Gastroesophageal sphincter (tissue), 4 donors: ENCODE results near the gene ABL1. TPM values are rescaled to one million over a fixed set of nuclear protein-coding genes. Genes with fewer than 3 reads are reported as not detected.

ENCODE experiments used
- ATAC-seq: fragments of 150-250 bp; one replicate; pipeline ENCODE4 v1.9.1; 2016; ENCODE audit warnings: mild to moderate bottlenecking, moderate library complexity
- H3K27ac ChIP-seq, 4 donors: fragments of 200-600 bp; sonication (generic) in 3 of 4; 1 replicate in 3 of 4; 2 replicates in 1 of 4; pipeline ENCODE4 v1.5.1; 2016 to 2019
- H3K27me3 ChIP-seq: fragments of 200-600 bp; sonication (generic); one replicate; pipeline ENCODE4 v1.5.1; 2019
- H3K36me3 ChIP-seq, 2 donors: fragments of 200-600 bp; sonication (generic); one replicate each; pipeline ENCODE4 v1.5.1; 2019; ENCODE audit warnings: control low read depth in 1 of 2
- H3K4me1 ChIP-seq, 3 donors: fragments of 200-600 bp; sonication (generic); 1 replicate in 2 of 3; 2 replicates in 1 of 3; pipeline ENCODE4 v1.5.1; 2016 to 2019; ENCODE audit warnings: control low read depth in 2 of 3
- H3K4me3 ChIP-seq, 2 donors: fragments of 200-600 bp; sonication (generic); one replicate each; pipeline ENCODE4 v1.5.1; 2019; ENCODE audit warnings: mild to moderate bottlenecking in 1 of 2, moderate library complexity in 1 of 2
- H3K9me3 ChIP-seq, 3 donors: fragments of 200-600 bp; sonication (generic); one replicate each; pipeline ENCODE4 v1.5.1; 2017 to 2019; ENCODE audit warnings: control low read depth in 2 of 3
- CTCF ChIP-seq, 4 experiments: fragments of 200-600 bp in 2 of 4; fragments of 450-650 bp in 2 of 4; sonication (generic) in 1 of 4; IDR thresholded peaks; one replicate each; pipeline ENCODE4 v1.5.1; 2017 to 2019; ENCODE audit warnings: antibody characterized with exemption in 4 of 4, mild to moderate bottlenecking in 2 of 4, moderate library complexity in 2 of 4
- EP300 ChIP-seq: sonication (generic); formaldehyde crosslinking; IDR thresholded peaks from one replicate; pipeline ENCODE4 v1.6.1; 2017; ENCODE audit warnings: antibody characterized with exemption, mild to moderate bottlenecking
- POLR2A ChIP-seq, 2 donors: fragments of 450-650 bp; IDR thresholded peaks; one replicate each; pipeline ENCODE4 v1.6.1; 2017; ENCODE audit warnings: antibody characterized with exemption in 2 of 2, mild to moderate bottlenecking in 2 of 2, moderate library complexity in 1 of 2
- POLR2AphosphoS5 ChIP-seq: sonication (generic); formaldehyde crosslinking; IDR thresholded peaks from one replicate; pipeline ENCODE4 v1.6.1; 2017; ENCODE audit warnings: antibody characterized with exemption
- WGBS, 2 donors: methylation state at CpG; one replicate each; pipeline ENCODE4 v1.1.5; 2018; ENCODE audit warnings: low coverage in 1 of 2; 5-methylcytosine and 5-hydroxymethylcytosine counted together
- total RNA-seq, 4 donors: library from RNA; depleted of rRNA; stranded (reverse); fragments of >200 nt; gene quantifications; one replicate each; pipeline ENCODE4 v1.1.0, GENCODE V29; 2016

The ABL1 gene
- total RNA-seq, 4 donors from 2014 or later: 81.4 to 147 (median 125) TPM

DNA sequence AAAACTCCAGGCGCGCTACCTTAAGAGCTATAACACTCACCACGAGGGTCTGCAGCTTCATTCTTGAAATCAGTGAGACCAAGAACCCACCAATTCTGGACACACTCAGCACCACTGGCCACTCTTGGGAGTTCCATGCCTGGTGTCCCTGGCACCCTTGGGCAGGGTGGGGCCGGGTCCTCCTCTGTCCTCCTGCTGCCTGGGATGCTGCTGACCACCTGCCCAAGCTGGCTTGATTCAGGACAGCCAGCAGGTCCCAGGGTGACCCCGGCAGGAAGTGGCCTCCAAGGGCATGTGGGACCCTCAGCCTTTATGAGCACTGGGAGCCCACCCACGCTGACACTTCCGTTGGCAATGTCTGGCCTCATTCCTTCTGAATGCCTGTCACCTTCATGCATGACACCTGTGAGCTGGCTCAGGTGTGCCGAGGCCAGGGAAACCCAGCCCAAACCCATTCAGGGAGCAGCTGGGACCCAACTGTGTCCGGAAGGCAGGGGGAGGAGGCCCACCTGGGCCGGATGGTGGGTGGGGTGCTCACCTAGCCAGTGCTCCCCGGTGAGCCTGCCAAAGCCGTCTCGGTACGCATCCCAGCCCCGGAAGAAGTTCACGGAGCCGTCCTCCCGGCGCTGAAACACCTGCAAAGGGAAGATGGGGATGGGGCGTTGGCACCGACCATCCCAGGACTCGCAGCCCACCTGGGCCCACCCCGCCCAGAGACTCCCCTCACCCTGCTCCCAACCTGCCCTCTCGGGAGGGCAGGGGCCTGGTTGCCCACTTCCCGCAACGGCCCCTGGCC, 76.4 kb downstream of the ABL1 start:
- TF ChIP-seq CTCF (IDR thresholded peaks at IDR 0.05) (no peak), POLR2AphosphoS5 (no peak), POLR2A (IDR thresholded peaks at IDR 0.05) (no peak)
- 80% methylated on average over 1 of the region's 26 CpGs; no CpG with 5 or more reads in 1 of the 2 donors for WGBS, 2 donors
- ATAC-seq: no peak
- Histone ChIP-seq H3K4me1 (peaks cover 0 to 16% (median 0%) of the 10 kb centered on the region in 3 donors), H3K36me3 (no peaks in the 10 kb centered on the region), H3K9me3 (no peaks in the 10 kb centered on the region), H3K4me3 (no peak overlapping the region), H3K27me3 (peaks cover 10% of the 10 kb centered on the region), H3K27ac (no peak overlapping the region)

DNA sequence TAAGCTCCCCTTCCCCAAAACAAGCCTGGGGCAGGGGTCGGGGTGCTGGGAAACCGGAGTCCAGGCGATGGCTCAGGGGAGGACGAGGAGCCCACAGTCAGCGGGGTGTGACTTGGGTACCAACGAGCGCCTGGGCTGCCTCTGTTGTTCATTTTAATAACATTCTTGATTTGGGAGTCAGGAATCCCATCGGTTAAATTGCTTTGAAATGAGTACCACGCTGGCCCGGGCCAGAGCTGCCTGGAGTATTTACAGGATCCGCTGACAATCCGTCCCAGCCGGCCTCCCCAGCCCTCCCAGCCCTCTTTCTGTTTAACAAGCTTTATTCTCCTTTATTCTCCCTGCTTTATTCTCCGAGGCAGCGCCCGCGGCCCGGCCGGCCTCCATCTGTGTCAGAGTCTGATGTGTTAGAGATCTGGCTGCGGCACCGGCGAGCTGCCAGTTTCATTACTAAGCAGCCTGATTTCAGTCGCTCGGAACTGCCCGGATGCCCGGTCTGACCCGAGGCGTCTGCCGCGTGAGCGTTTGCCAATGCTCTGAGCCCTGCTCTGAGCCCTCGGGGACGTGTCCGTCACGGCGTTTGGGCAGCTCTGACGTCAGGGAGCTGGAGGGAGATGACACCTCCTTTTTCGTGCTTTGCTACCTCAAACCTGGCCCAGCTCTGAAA, 78.0 kb downstream of the ABL1 start:
- peak overlapping the region in 1 of 2 donors; percentile 33 for H3K4me3 ChIP-seq
- TF ChIP-seq POLR2A (IDR thresholded peaks at IDR 0.05): no peak
- no peak for TF ChIP-seq POLR2AphosphoS5
- no peak for TF ChIP-seq EP300
- TF ChIP-seq CTCF (IDR thresholded peaks at IDR 0.05): no peak
- WGBS, 2 donors: 51% methylated on average over 15 of the region's 38 CpGs; no CpG with 5 or more reads in 1 of the 2 donors
- peaks cover 0 to 16% (median 0%) of the 10 kb centered on the region in 3 donors for H3K4me1 ChIP-seq
- no peaks in the 10 kb centered on the region for H3K36me3 ChIP-seq
- peaks cover 6% of the 10 kb centered on the region for H3K27me3 ChIP-seq
- ATAC-seq: peak; percentile 51
- H3K9me3 ChIP-seq: no peaks in the 10 kb centered on the region
- H3K27ac ChIP-seq: peak overlapping the region in 2 of 4 donors; percentile 12 to 51

DNA sequence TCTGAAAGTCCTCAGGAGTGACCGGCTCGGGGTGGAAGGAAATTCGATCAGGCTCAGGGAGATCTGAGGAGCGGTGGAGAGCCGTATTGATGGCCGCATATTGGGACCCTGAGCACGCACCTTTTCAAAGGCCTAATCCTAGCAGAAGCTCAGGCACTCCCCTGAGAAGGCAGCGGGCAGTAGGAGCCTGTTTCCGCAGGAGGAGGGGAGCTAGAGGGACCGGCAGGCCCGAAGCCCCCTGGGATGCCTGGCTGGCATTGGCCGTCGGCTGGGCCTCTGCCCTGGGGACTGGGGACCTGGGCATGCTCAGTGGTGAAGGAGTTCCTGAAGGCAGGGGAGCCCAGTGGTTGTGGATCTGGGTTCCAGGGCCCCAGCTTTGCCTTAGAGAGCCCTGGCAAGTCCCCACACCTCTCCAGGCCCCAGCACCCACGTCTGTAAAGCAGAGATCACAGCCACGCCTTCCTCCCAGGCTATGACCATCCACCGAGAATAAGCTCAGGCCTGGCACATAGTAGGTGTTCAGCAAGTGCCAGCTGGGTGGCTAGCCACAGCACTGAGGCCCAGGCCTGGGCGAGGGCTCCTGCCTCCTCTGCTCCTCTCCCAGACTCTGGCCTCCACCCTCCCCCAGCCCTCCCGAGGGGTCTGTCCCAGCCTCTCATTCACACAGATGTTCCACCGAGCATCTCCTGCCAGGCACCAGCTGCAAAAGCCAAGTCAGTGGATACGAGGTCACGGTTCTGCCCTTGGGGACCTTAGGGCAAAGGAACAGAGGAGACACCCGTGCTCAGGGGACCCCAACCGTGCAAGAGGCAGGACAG, 78.8 kb downstream of the ABL1 start:
- H3K4me3 ChIP-seq: peak overlapping the region in 1 of 2 donors; percentile 33
- TF ChIP-seq POLR2AphosphoS5 (no peak), CTCF (IDR thresholded peaks at IDR 0.05) (no peak), EP300 (no peak), POLR2A (IDR thresholded peaks at IDR 0.05) (no peak)
- H3K9me3 ChIP-seq: no peaks in the 10 kb centered on the region
- peaks cover 0 to 18% (median 0%) of the 10 kb centered on the region in 3 donors for H3K4me1 ChIP-seq
- WGBS, 2 donors: 60 to 100% methylated on average over 1 to 2 of the region's 23 CpGs
- H3K27ac ChIP-seq: peak overlapping the region in 2 of 4 donors; percentile 12 to 51
- ATAC-seq: no peak
- H3K27me3 ChIP-seq: peaks cover 6% of the 10 kb centered on the region
- H3K36me3 ChIP-seq: no peaks in the 10 kb centered on the region

GRCh38 chr9:130914417-130915095, 79.5 kb downstream of the ABL1 start:
- Histone ChIP-seq H3K4me1 (peaks cover 0 to 24% (median 0%) of the 10 kb centered on the region in 3 donors), H3K9me3 (no peaks in the 10 kb centered on the region), H3K27ac (no peak overlapping the region), H3K36me3 (no peaks in the 10 kb centered on the region), H3K4me3 (no peak overlapping the region), H3K27me3 (peaks cover 6% of the 10 kb centered on the region)
- TF ChIP-seq EP300 (no peak), POLR2AphosphoS5 (no peak), POLR2A (IDR thresholded peaks at IDR 0.05) (no peak), CTCF (IDR thresholded peaks at IDR 0.05) (no peak)
- WGBS, 2 donors: 70% methylated on average over 2 of the region's 24 CpGs; no CpG with 5 or more reads in 1 of the 2 donors
- ATAC-seq: no peak
